CD14-positive monocyte (primary cell): ENCODE results near the gene NUTM2A. TPM values are rescaled to one million over a fixed set of nuclear protein-coding genes. Genes with fewer than 3 reads are reported as not detected.
"Not testable (repeated sequence)": the region's sequence is repeated elsewhere in the genome, so short reads cannot be mapped to it uniquely, and the experiment has no call there.

Experiments used
- DNase-seq, 3 donors: peaks; one replicate each; pipeline ENCODE4 v3.0.0-alpha.2; 2011 to 2022
- H2AFZ ChIP-seq: 2 replicates; pipeline ENCODE4 v1.6.0; 2012; ENCODE audit warnings: mild to moderate bottlenecking, low read depth, low read length, inconsistent platforms; ENCODE audit not compliant: insufficient read depth, poor library complexity, severe bottlenecking
- H3K27ac ChIP-seq, 2 donors: 1 replicate in 1 of 2; 2 replicates in 1 of 2; pipeline ENCODE4 v1.5.1; 2012 to 2013; ENCODE audit warnings: low read length in 2 of 2, control low read depth in 1 of 2, inconsistent platforms in 1 of 2, low read depth in 1 of 2, mild to moderate bottlenecking in 1 of 2
- H3K27me3 ChIP-seq, 2 donors: one replicate each; pipeline versions ENCODE4 v1.6.0 to v1.6.1; 2011 to 2013; ENCODE audit warnings: low read length in 2 of 2; ENCODE audit not compliant: control insufficient read depth in 2 of 2, insufficient read depth in 2 of 2
- H3K36me3 ChIP-seq, 2 donors: replicated peaks in 1 of 2; 1 replicate in 1 of 2; 2 replicates in 1 of 2; pipeline versions ENCODE4 v1.5.1 to v1.6.1; 2012 to 2013; ENCODE audit warnings: low read length in 2 of 2, control low read depth in 1 of 2, inconsistent platforms in 1 of 2, mild to moderate bottlenecking in 1 of 2; ENCODE audit not compliant: insufficient read depth in 2 of 2, control insufficient read depth in 1 of 2
- H3K4me1 ChIP-seq, 2 donors: 1 replicate in 1 of 2; 2 replicates in 1 of 2; pipeline versions ENCODE4 v1.5.1 to v1.6.1; 2012 to 2013; ENCODE audit warnings: low read length in 2 of 2, control low read depth in 1 of 2, inconsistent platforms in 1 of 2, mild to moderate bottlenecking in 1 of 2, moderate library complexity in 1 of 2; ENCODE audit not compliant: insufficient read depth in 2 of 2, control insufficient read depth in 1 of 2
- H3K4me2 ChIP-seq: replicated peaks from 2 replicates; pipeline ENCODE3; 2012; ENCODE audit warnings: low read length, moderate library complexity, mild to moderate bottlenecking; ENCODE audit not compliant: poor library complexity, severe bottlenecking; ENCODE audit errors: extremely low read depth
- H3K4me3 ChIP-seq, 3 experiments: fragments of 200-600 bp in 1 of 3; sonication (generic) in 1 of 3; replicated peaks in 1 of 3; 1 replicate in 2 of 3; 2 replicates in 1 of 3; pipeline ENCODE4 v1.5.1; 2011 to 2013; ENCODE audit warnings: low read length in 3 of 3, mild to moderate bottlenecking in 3 of 3, control low read depth in 2 of 3, low read depth in 2 of 3, inconsistent platforms in 1 of 3, moderate library complexity in 1 of 3
- H3K79me2 ChIP-seq: 2 replicates; pipeline ENCODE4 v1.6.0; 2012; ENCODE audit warnings: mild to moderate bottlenecking, control low read depth, inconsistent platforms, low read length, moderate library complexity; ENCODE audit not compliant: insufficient read depth
- H3K9ac ChIP-seq: 2 replicates; pipeline ENCODE4 v1.6.0; 2017; ENCODE audit warnings: low read length, mild to moderate bottlenecking; ENCODE audit not compliant: insufficient read depth, poor library complexity, severe bottlenecking
- H3K9me3 ChIP-seq, 2 donors: replicated peaks in 1 of 2; 1 replicate in 1 of 2; 2 replicates in 1 of 2; pipeline versions ENCODE4 v1.5.1 to v1.6.1; 2012 to 2013; ENCODE audit warnings: low read length in 2 of 2, control low read depth in 1 of 2; ENCODE audit not compliant: control insufficient read depth in 1 of 2, insufficient read depth in 1 of 2
- H4K20me1 ChIP-seq: 2 replicates; pipeline ENCODE4 v1.6.0; 2012; ENCODE audit warnings: mild to moderate bottlenecking, low read length, control low read depth, moderate library complexity; ENCODE audit not compliant: insufficient read depth
- H3K27ac Mint-ChIP-seq, 7 donors: one replicate each; pipeline ENCODE4 v1.8.0; 2020; ENCODE audit warnings: mild to moderate bottlenecking in 7 of 7, mixed read lengths in 7 of 7, moderate library complexity in 6 of 7, inconsistent platforms in 2 of 7
- H3K27me3 Mint-ChIP-seq, 3 donors: one replicate each; pipeline ENCODE4 v1.8.0; 2021 to 2022; ENCODE audit warnings: low read depth in 3 of 3, mild to moderate bottlenecking in 3 of 3, mixed read lengths in 3 of 3, moderate library complexity in 3 of 3, inconsistent platforms in 1 of 3
- H3K36me3 Mint-ChIP-seq, 2 donors: one replicate each; pipeline ENCODE4 v1.8.0; 2020; ENCODE audit warnings: mixed read lengths in 2 of 2, inconsistent platforms in 1 of 2, mild to moderate bottlenecking in 1 of 2
- H3K4me1 Mint-ChIP-seq: one replicate; pipeline ENCODE4 v1.8.0; 2020; ENCODE audit warnings: mild to moderate bottlenecking, mixed read lengths
- H3K4me3 Mint-ChIP-seq, 2 donors: one replicate each; pipeline ENCODE4 v1.8.0; 2020; ENCODE audit warnings: mild to moderate bottlenecking in 2 of 2, mixed read lengths in 2 of 2, moderate library complexity in 1 of 2
- H3K9me3 Mint-ChIP-seq, 7 donors: one replicate each; pipeline ENCODE4 v1.8.0; 2020 to 2022; ENCODE audit warnings: mixed read lengths in 7 of 7, mild to moderate bottlenecking in 6 of 7, moderate library complexity in 6 of 7, inconsistent platforms in 2 of 7
- WGBS: methylation state at CpG from one replicate; pipeline ENCODE4 v1.1.5; 2013; ENCODE audit warnings: missing lambda C conversion rate; ENCODE audit not compliant: insufficient coverage; 5-methylcytosine and 5-hydroxymethylcytosine counted together
- intact Hi-C, 2 donors: fragments of 100-400 bp; cut with micrococcal nuclease; formaldehyde crosslinking; loops; one replicate each; pipeline versions ENCODE4 v1.15.0 to v1.15.1; 2023
- polyA minus RNA-seq: library from RNA; depleted of rRNA, polyadenylated mRNA; stranded (reverse); fragments of >200 nt; gene quantifications from 2 replicates; pipeline ENCODE4 v1.2.3, GENCODE V29; 2012
- polyA plus RNA-seq, 3 donors: library from polyadenylated mRNA; depleted of rRNA in 1 of 3; unstranded in 2 of 3; stranded (reverse) in 1 of 3; fragments of 300-500 nt in 2 of 3; fragments of >200 nt in 1 of 3; fragmentation: Illumina TruSeq in 2 of 3; gene quantifications; 1 replicate in 2 of 3; 2 replicates in 1 of 3; pipeline ENCODE4 v1.2.3, GENCODE V29; 2012 to 2021
- total RNA-seq, 12 experiments: library from RNA in 1 of 12; stranded (reverse) in 1 of 12; fragments of 120-200 nt in 1 of 12; gene quantifications; one replicate each; pipeline ENCODE4 v1.2.4 and lab custom pipeline; 2013 to 2026; ENCODE audit warnings: mixed read lengths in 6 of 12, inconsistent platforms in 1 of 12

Gene NUTM2A
- 1.5 TPM for total RNA-seq (2013)
- polyA plus RNA-seq, result under 1 TPM in 2 of 3 donors, not detected in 1; 0.08 to 0.83 TPM
- polyA minus RNA-seq, result 0.55 and 0.56 TPM in 2 replicates
- 0 to 1.1 (median 0.27) reads per million in 11 experiments for total RNA-seq (lab: John Stamatoyannopoulos, UW)

GRCh38 chr10:87225148-87225547 lies at the start of gene NUTM2A:
NUTM2A (plus strand) TSS chr10:87225448; CDS start chr10:87225831, 383 bp downstream.
- DNase-seq, H3K4me1 Mint-ChIP-seq, H3K4me3 Mint-ChIP-seq, H3K27me3 ChIP-seq, H3K36me3 Mint-ChIP-seq, H3K4me1 ChIP-seq, H3K9ac ChIP-seq, H3K9me3 Mint-ChIP-seq, H3K4me2 ChIP-seq, intact Hi-C loops, H3K79me2 ChIP-seq, H3K9me3 ChIP-seq, H3K27me3 Mint-ChIP-seq, H3K27ac Mint-ChIP-seq, H3K4me3 ChIP-seq, H3K36me3 ChIP-seq, H2AFZ ChIP-seq, H3K27ac ChIP-seq, H4K20me1 ChIP-seq: not testable (repeated sequence)
- no CpG with 5 or more reads among the region's 3 CpGs for WGBS

- DNase-seq, H3K4me1 ChIP-seq, H3K4me2 ChIP-seq, H3K36me3 ChIP-seq, H3K4me1 Mint-ChIP-seq, H3K4me3 ChIP-seq, H3K4me3 Mint-ChIP-seq, H3K9ac ChIP-seq, H3K27ac Mint-ChIP-seq, H4K20me1 ChIP-seq, H3K79me2 ChIP-seq, H3K27me3 ChIP-seq, H3K9me3 ChIP-seq, H3K9me3 Mint-ChIP-seq, H3K27me3 Mint-ChIP-seq, H3K27ac ChIP-seq, H2AFZ ChIP-seq, intact Hi-C loops: not testable (repeated sequence)
- WGBS, result no CpG with 5 or more reads among the region's 3 CpGs
- peaks cover 13 to 14% of the 10 kb centered on the region in 2 donors for H3K36me3 Mint-ChIP-seq
These were observed 47.7 kb upstream of the NUTM2A start for GRCh38 chr10:87177587-87177986.

GRCh38 chr10:87184421-87184820 lies 40.8 kb upstream of the NUTM2A start:
- H3K27me3 ChIP-seq, H3K9ac ChIP-seq, H3K9me3 Mint-ChIP-seq, H2AFZ ChIP-seq, H3K9me3 ChIP-seq, H3K4me2 ChIP-seq, H3K27me3 Mint-ChIP-seq, H3K79me2 ChIP-seq, H3K4me3 ChIP-seq, H4K20me1 ChIP-seq, intact Hi-C loops: not testable (repeated sequence)
- Mint-ChIP-seq H3K36me3 (peaks cover 8 to 26% of the 10 kb centered on the region in 2 donors), H3K27ac (peak overlapping the region; percentile 73 to 92 (median 82)), H3K4me1 (peaks cover 33% of the 10 kb centered on the region), H3K4me3 (peak overlapping the region in 1 of 2 donors; percentile 52)
- peaks cover 0 to 11% of the 10 kb centered on the region in 2 donors for H3K36me3 ChIP-seq
- peak; percentile 70 to 87 (median 74) for DNase-seq
- H3K4me1 ChIP-seq, result peaks cover 23 to 30% of the 10 kb centered on the region in 2 donors
- WGBS, result 0% methylated on average over 2 of the region's 6 CpGs
- peak overlapping the region in 1 of 2 donors; percentile 79 for H3K27ac ChIP-seq

- intact Hi-C loops, H2AFZ ChIP-seq, H3K9ac ChIP-seq, H3K27me3 Mint-ChIP-seq, H3K27me3 ChIP-seq, H3K9me3 ChIP-seq, H3K4me3 ChIP-seq, H3K9me3 Mint-ChIP-seq, H4K20me1 ChIP-seq, H3K4me3 Mint-ChIP-seq, H3K79me2 ChIP-seq, H3K4me2 ChIP-seq: not testable (repeated sequence)
- H3K27ac ChIP-seq, result peak overlapping the region in 1 of 2 donors; percentile 74
- H3K36me3 ChIP-seq, result peaks cover 0 to 11% of the 10 kb centered on the region in 2 donors
- H3K27ac Mint-ChIP-seq, result peak overlapping the region in 6 of 7 donors; percentile 53 to 81 (median 69)
- no CpG with 5 or more reads among the region's 4 CpGs for whole genome bisulfite sequencing
- H3K4me1 ChIP-seq, result peaks cover 23 to 30% of the 10 kb centered on the region in 2 donors
- peaks cover 33% of the 10 kb centered on the region for H3K4me1 Mint-ChIP-seq
- peaks cover 10 to 29% of the 10 kb centered on the region in 2 donors for H3K36me3 Mint-ChIP-seq
- peak in 2 of 3 donors; percentile 25 to 34 for DNase-seq
These were observed 39.2 kb upstream of the NUTM2A start for GRCh38 chr10:87186016-87186415.
